DND-41 (cell line): ENCODE results near the gene AJM1.

Source experiments
- EZH2 ChIP-seq: IDR thresholded peaks from 3 replicates; pipeline ENCODE4 v1.6.1; 2012; ENCODE audit warnings: borderline replicate concordance, low read depth, mild to moderate bottlenecking, moderate library complexity, low read length, inconsistent platforms; ENCODE audit not compliant: severe bottlenecking
- TF ChIP-seq, protein P1 (sequence below): IDR thresholded peaks from 2 replicates; pipeline ENCODE4 v1.5.1; 2012; ENCODE audit warnings: borderline replicate concordance, low read length, moderate library complexity, mild to moderate bottlenecking; ENCODE audit not compliant: poor library complexity, severe bottlenecking; ENCODE audit errors: extremely low read depth

GRCh38 chr9:136826703-136827582 is 15.3 kb upstream of the AJM1 start:
- TF ChIP-seq, protein P1, sequence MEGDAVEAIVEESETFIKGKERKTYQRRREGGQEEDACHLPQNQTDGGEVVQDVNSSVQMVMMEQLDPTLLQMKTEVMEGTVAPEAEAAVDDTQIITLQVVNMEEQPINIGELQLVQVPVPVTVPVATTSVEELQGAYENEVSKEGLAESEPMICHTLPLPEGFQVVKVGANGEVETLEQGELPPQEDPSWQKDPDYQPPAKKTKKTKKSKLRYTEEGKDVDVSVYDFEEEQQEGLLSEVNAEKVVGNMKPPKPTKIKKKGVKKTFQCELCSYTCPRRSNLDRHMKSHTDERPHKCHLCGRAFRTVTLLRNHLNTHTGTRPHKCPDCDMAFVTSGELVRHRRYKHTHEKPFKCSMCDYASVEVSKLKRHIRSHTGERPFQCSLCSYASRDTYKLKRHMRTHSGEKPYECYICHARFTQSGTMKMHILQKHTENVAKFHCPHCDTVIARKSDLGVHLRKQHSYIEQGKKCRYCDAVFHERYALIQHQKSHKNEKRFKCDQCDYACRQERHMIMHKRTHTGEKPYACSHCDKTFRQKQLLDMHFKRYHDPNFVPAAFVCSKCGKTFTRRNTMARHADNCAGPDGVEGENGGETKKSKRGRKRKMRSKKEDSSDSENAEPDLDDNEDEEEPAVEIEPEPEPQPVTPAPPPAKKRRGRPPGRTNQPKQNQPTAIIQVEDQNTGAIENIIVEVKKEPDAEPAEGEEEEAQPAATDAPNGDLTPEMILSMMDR = no peak
- no peak for TF ChIP-seq EZH2
